HG02759 (cell line): ENCODE data around the gene TMEM170B.

Experiments used
- ATAC-seq: cut with Tn5 transposase; IDR thresholded peaks from one replicate; pipeline ENCODE4 v1.9.1; 2021; ENCODE audit warnings: mild to moderate bottlenecking, moderate library complexity; ENCODE audit not compliant: unreplicated experiment

Gene TMEM170B

GRCh38 chr6:11609324-11610071 is 71.9 kb downstream of the TMEM170B start:
- ATAC-seq: no peak

- no peak for ATAC-seq
Observed at GRCh38 chr6:11613336-11613735, 75.8 kb downstream of the TMEM170B start.

GRCh38 chr6:11613858-11614257 is 76.3 kb downstream of the TMEM170B start:
- ATAC-seq: no peak

- ATAC-seq: no peak
Observed at GRCh38 chr6:11614534-11615213, 77.1 kb downstream of the TMEM170B start.

GRCh38 chr6:11615214-11615602 is 77.7 kb downstream of the TMEM170B start:
- ATAC-seq: no peak

GRCh38 chr6:11616200-11616611 is 78.7 kb downstream of the TMEM170B start:
- ATAC-seq: no peak

GRCh38 chr6:11618533-11618932 is 81.0 kb downstream of the TMEM170B start:
- no peak for ATAC-seq

- no peak for ATAC-seq
Observed at GRCh38 chr6:11621119-11621518, 83.6 kb downstream of the TMEM170B start.

- ATAC-seq: no peak
Observed at GRCh38 chr6:11622156-11622555, 84.6 kb downstream of the TMEM170B start.

GRCh38 chr6:11623272-11623671 is 85.7 kb downstream of the TMEM170B start:
- no peak for ATAC-seq

- no peak for ATAC-seq
Observed at GRCh38 chr6:11625302-11625701, 87.8 kb downstream of the TMEM170B start.

- ATAC-seq: no peak
Observed at GRCh38 chr6:11626356-11626755, 88.8 kb downstream of the TMEM170B start.

- no peak for ATAC-seq
Observed at GRCh38 chr6:11628562-11628961, 91.0 kb downstream of the TMEM170B start.

- ATAC-seq: no peak
Observed at GRCh38 chr6:11631008-11631407, 93.5 kb downstream of the TMEM170B start.

GRCh38 chr6:11631539-11631938 is 94.0 kb downstream of the TMEM170B start:
- ATAC-seq: no peak

GRCh38 chr6:11632231-11632630 is 94.7 kb downstream of the TMEM170B start:
- ATAC-seq: no peak

GRCh38 chr6:11632795-11633511 is 95.4 kb downstream of the TMEM170B start:
- no peak for ATAC-seq
